Type B pancreatic cell (in vitro differentiated cells): Measurements from ENCODE around the gene FAM53A. TPM values are rescaled to one million over a fixed set of nuclear protein-coding genes. Genes with fewer than 3 reads are reported as not detected.

Experiments used
- DNase-seq: peaks from one replicate; pipeline ENCODE4 v3.0.0; 2021; ENCODE audit warnings: mixed read lengths; ENCODE audit not compliant: unreplicated experiment; ENCODE audit errors: extremely low spot score
- H3K27ac Mint-ChIP-seq: 2 replicates; pipeline ENCODE4 v1.8.0; 2021; ENCODE audit warnings: mild to moderate bottlenecking, mixed read lengths
- H3K27me3 Mint-ChIP-seq: 2 replicates; pipeline ENCODE4 v1.8.0; 2021; ENCODE audit warnings: mixed read lengths
- H3K36me3 Mint-ChIP-seq: 2 replicates; pipeline ENCODE4 v1.8.0; 2021; ENCODE audit warnings: mixed read lengths
- H3K4me1 Mint-ChIP-seq: one replicate; pipeline ENCODE4 v1.8.0; 2021; ENCODE audit warnings: mixed read lengths; ENCODE audit not compliant: unreplicated experiment
- H3K4me3 Mint-ChIP-seq: 2 replicates; pipeline ENCODE4 v1.8.0; 2021; ENCODE audit warnings: mild to moderate bottlenecking, mixed read lengths
- H3K9me3 Mint-ChIP-seq: 2 replicates; pipeline ENCODE4 v1.8.0; 2021; ENCODE audit warnings: mixed read lengths
- CTCF ChIP-seq: fragments of 200-600 bp; sonication (generic); conservative IDR thresholded peaks from 2 replicates; pipeline ENCODE4 v1.5.0; 2021; ENCODE audit warnings: antibody characterized with exemption, mild to moderate bottlenecking
- total RNA-seq: library from RNA; stranded (reverse); gene quantifications from 2 replicates; pipeline ENCODE4 v1.2.1, GENCODE V29; 2021; ENCODE audit warnings: low replicate concordance

Gene FAM53A
- total RNA-seq, 1 donor from 2014 or later, result 3.2 TPM

- Mint-ChIP-seq H3K9me3 (no peaks in the 10 kb centered on the region), H3K4me1 (no peaks in the 10 kb centered on the region), H3K4me3 (no peak overlapping the region), H3K36me3 (no peaks in the 10 kb centered on the region), H3K27me3 (no peaks in the 10 kb centered on the region), H3K27ac (no peak overlapping the region)
- no peak for DNase-seq
- no peak for TF ChIP-seq CTCF
Measured at GRCh38 chr4:1653776-1654175, 30.3 kb downstream of the FAM53A start.

GRCh38 chr4:1652088-1652487 is 32.0 kb downstream of the FAM53A start:
- Mint-ChIP-seq H3K27me3 (no peaks in the 10 kb centered on the region), H3K4me1 (no peaks in the 10 kb centered on the region), H3K4me3 (no peak overlapping the region), H3K36me3 (no peaks in the 10 kb centered on the region), H3K9me3 (no peaks in the 10 kb centered on the region), H3K27ac (no peak overlapping the region)
- TF ChIP-seq CTCF, result no peak
- no peak for DNase-seq

- Mint-ChIP-seq H3K27me3 (no peaks in the 10 kb centered on the region), H3K4me1 (no peaks in the 10 kb centered on the region), H3K27ac (no peak overlapping the region), H3K36me3 (no peaks in the 10 kb centered on the region), H3K4me3 (no peak overlapping the region), H3K9me3 (no peaks in the 10 kb centered on the region)
- TF ChIP-seq CTCF, result no peak
- DNase-seq, result no peak
Measured at GRCh38 chr4:1651609-1652008, 32.5 kb downstream of the FAM53A start.

GRCh38 chr4:1648962-1649361 is 35.2 kb downstream of the FAM53A start:
- no peak for DNase-seq
- peaks cover 9% of the 10 kb centered on the region for H3K4me1 Mint-ChIP-seq
- no peaks in the 10 kb centered on the region for H3K27me3 Mint-ChIP-seq
- no peak for TF ChIP-seq CTCF
- no peak overlapping the region for H3K27ac Mint-ChIP-seq
- H3K36me3 Mint-ChIP-seq, result no peaks in the 10 kb centered on the region
- no peaks in the 10 kb centered on the region for H3K9me3 Mint-ChIP-seq
- no peak overlapping the region for H3K4me3 Mint-ChIP-seq

GRCh38 chr4:1647432-1647831 is 36.7 kb downstream of the FAM53A start:
- no peak for TF ChIP-seq CTCF
- DNase-seq, result no peak
- H3K36me3 Mint-ChIP-seq, result no peaks in the 10 kb centered on the region
- H3K4me3 Mint-ChIP-seq, result no peak overlapping the region
- no peak overlapping the region for H3K27ac Mint-ChIP-seq
- H3K4me1 Mint-ChIP-seq, result peaks cover 9% of the 10 kb centered on the region
- H3K27me3 Mint-ChIP-seq, result no peaks in the 10 kb centered on the region
- no peaks in the 10 kb centered on the region for H3K9me3 Mint-ChIP-seq

- no peak overlapping the region for H3K27ac Mint-ChIP-seq
- no peaks in the 10 kb centered on the region for H3K36me3 Mint-ChIP-seq
- peaks cover 9% of the 10 kb centered on the region for H3K4me1 Mint-ChIP-seq
- TF ChIP-seq CTCF, result no peak
- H3K4me3 Mint-ChIP-seq, result no peak overlapping the region
- no peaks in the 10 kb centered on the region for H3K9me3 Mint-ChIP-seq
- H3K27me3 Mint-ChIP-seq, result no peaks in the 10 kb centered on the region
- no peak for DNase-seq
Measured at GRCh38 chr4:1646690-1647089, 37.4 kb downstream of the FAM53A start.
